LNCaP clone FGC (cell line): ENCODE measurements around the gene UBR4.

Experiments
- DNase-seq: peaks from one replicate; pipeline ENCODE4 v3.0.0-alpha.2; 2011; ENCODE audit warnings: low read depth
- H3K4me3 ChIP-seq: 2 replicates; pipeline ENCODE4 v1.5.1; 2011; ENCODE audit warnings: mild to moderate bottlenecking, low read depth, low read length, control low read depth
- CTCF ChIP-seq: IDR thresholded peaks from 2 replicates; pipeline ENCODE4 v1.5.1; 2012; ENCODE audit warnings: mild to moderate bottlenecking; ENCODE audit not compliant: control insufficient read depth, insufficient read depth; ENCODE audit errors: extremely low read depth

The UBR4 gene

GRCh38 chr1:19199329-19199968, 10.6 kb downstream of the UBR4 start:
- TF ChIP-seq CTCF, result no peak
- no peak overlapping the region for H3K4me3 ChIP-seq
- no peak for DNase-seq

- DNase-seq, result no peak
- H3K4me3 ChIP-seq, result no peak overlapping the region
- TF ChIP-seq CTCF, result no peak
Measured at GRCh38 chr1:19198820-19199219, 11.2 kb downstream of the UBR4 start.

- no peak for TF ChIP-seq CTCF
- DNase-seq, result no peak
- H3K4me3 ChIP-seq, result no peak overlapping the region
Measured at GRCh38 chr1:19197845-19198244, 12.2 kb downstream of the UBR4 start.

GRCh38 chr1:19196331-19196730, 13.7 kb downstream of the UBR4 start:
- TF ChIP-seq CTCF, result no peak
- DNase-seq, result no peak
- no peak overlapping the region for H3K4me3 ChIP-seq

GRCh38 chr1:19193004-19193403, 17.1 kb downstream of the UBR4 start:
- no peak for DNase-seq
- no peak for TF ChIP-seq CTCF
- H3K4me3 ChIP-seq, result no peak overlapping the region

GRCh38 chr1:19191811-19192210, 18.3 kb downstream of the UBR4 start:
- TF ChIP-seq CTCF, result no peak
- no peak overlapping the region for H3K4me3 ChIP-seq
- DNase-seq, result no peak

- no peak for DNase-seq
- no peak overlapping the region for H3K4me3 ChIP-seq
- no peak for TF ChIP-seq CTCF
Measured at GRCh38 chr1:19190468-19190867, 19.6 kb downstream of the UBR4 start.
